ENCODE measurements around the gene TAS2R3. TPM values are rescaled to one million over a fixed set of nuclear protein-coding genes. Genes with fewer than 3 reads are reported as not detected.

The TAS2R3 gene
- total and polyA plus RNA-seq, 9 of the 15 experiments (the other 6 are each of a cell fraction or from before 2014, with no cell fraction given), result 0.37 to 1.9 (median 1.2) TPM; not detected in 2

DNA sequence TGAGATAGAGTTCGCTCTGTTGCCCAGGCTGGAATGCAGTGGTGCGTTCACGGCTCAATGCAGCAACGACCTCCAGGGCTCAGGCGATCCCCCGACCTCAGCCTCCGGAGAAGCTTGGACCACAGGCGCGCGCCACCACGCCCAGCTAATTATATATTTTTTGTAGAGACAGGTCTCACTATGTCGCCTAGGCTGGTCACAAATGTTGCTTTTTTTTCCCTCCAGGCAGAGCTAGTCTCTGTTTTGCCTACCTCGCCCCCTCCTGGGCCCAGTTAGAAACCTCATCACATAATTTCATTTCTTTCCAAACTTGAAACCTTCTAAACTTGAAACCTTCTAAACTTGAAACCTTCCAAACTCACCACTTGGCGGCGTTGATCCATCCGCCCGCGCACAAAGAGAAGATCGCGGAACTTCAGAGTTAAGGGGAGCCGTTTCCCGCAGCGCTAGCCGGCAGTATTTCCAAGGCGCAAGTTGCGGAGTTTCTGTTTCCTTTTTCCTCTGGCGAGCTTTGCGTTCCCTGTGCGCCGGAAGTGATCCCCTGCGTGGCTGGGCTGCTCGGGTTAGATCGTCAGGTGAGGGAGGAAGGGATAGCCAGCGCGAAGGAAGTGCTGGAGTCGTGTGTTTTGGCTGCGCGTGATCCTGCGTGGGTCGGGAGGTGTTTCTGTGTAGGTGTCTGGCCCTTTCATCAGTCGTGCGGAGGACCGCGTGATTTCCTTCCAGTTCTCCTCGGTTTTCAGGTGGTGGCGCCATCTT is 25.9 kb upstream of the TAS2R3 start, which contains the start of gene SSBP1 (continued):
- TF ChIP-seq PPARD (CRISPR knock-in tag; IDR thresholded peaks at IDR 0.05), result no peak
- peak; percentile 90 for TF ChIP-seq ATF7 (IDR thresholded peaks at IDR 0.05)
- no peak for TF ChIP-seq ZNF778 (CRISPR knock-in tag; IDR thresholded peaks at IDR 0.05)
- TF ChIP-seq SLC30A9 (CRISPR knock-in tag; IDR thresholded peaks at IDR 0.05), result no peak
- TF ChIP-seq, protein P1, sequence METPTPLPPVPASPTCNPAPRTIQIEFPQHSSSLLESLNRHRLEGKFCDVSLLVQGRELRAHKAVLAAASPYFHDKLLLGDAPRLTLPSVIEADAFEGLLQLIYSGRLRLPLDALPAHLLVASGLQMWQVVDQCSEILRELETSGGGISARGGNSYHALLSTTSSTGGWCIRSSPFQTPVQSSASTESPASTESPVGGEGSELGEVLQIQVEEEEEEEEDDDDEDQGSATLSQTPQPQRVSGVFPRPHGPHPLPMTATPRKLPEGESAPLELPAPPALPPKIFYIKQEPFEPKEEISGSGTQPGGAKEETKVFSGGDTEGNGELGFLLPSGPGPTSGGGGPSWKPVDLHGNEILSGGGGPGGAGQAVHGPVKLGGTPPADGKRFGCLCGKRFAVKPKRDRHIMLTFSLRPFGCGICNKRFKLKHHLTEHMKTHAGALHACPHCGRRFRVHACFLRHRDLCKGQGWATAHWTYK (CRISPR knock-in tag; IDR thresholded peaks at IDR 0.05), result peak; percentile 88
- TF ChIP-seq, protein P2, sequence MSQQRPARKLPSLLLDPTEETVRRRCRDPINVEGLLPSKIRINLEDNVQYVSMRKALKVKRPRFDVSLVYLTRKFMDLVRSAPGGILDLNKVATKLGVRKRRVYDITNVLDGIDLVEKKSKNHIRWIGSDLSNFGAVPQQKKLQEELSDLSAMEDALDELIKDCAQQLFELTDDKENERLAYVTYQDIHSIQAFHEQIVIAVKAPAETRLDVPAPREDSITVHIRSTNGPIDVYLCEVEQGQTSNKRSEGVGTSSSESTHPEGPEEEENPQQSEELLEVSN (IDR thresholded peaks at IDR 0.05; ENCODE audit: borderline replicate concordance in 1 of 2, extremely low read depth in 1 of 2, insufficient read depth in 1 of 2, insufficient read length in 1 of 2, low read depth in 1 of 2, low read length in 1 of 2, poor library complexity in 1 of 2, severe bottlenecking in 1 of 2), result peak in 1 of 2 experiments; percentile 15
- 0 out of 2 replicates have a peak, but pooled peaks have one; percentile 61 for TF ChIP-seq ZNF311 (CRISPR knock-in tag; IDR thresholded peaks at IDR 0.05)
- no peak for TF ChIP-seq ILK (tag; IDR thresholded peaks at IDR 0.05; ENCODE audit: borderline replicate concordance, low read depth)
- no peak for TF ChIP-seq ETS2 (tag; IDR thresholded peaks at IDR 0.05; ENCODE audit: borderline replicate concordance, poor library complexity, severe bottlenecking)
- peak; percentile 76 for TF ChIP-seq MBD2 (IDR thresholded peaks at IDR 0.05; ENCODE audit: borderline replicate concordance, low read depth)
- peak; percentile 94 for TF ChIP-seq ZNF766 (CRISPR knock-in tag; conservative IDR thresholded peaks at IDR 0.05)
- peak; percentile 74; a peak in 3 of 4 replicates for TF ChIP-seq SIX5 (IDR thresholded peaks at IDR 0.05; ENCODE audit: borderline replicate concordance in 1 of 2, insufficient read depth in 1 of 2, low read depth in 1 of 2, low read length in 2 of 2)
- TF ChIP-seq, protein P3, sequence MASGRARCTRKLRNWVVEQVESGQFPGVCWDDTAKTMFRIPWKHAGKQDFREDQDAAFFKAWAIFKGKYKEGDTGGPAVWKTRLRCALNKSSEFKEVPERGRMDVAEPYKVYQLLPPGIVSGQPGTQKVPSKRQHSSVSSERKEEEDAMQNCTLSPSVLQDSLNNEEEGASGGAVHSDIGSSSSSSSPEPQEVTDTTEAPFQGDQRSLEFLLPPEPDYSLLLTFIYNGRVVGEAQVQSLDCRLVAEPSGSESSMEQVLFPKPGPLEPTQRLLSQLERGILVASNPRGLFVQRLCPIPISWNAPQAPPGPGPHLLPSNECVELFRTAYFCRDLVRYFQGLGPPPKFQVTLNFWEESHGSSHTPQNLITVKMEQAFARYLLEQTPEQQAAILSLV (tag; IDR thresholded peaks at IDR 0.05), result no peak
- TF ChIP-seq ZNF3 (CRISPR knock-in tag; IDR thresholded peaks at IDR 0.05), result no peak
- no peak for TF ChIP-seq ZNF143 (CRISPR knock-in tag; IDR thresholded peaks at IDR 0.05)
- peak; percentile 36 for TF ChIP-seq SP2 (IDR thresholded peaks at IDR 0.05; ENCODE audit: extremely low read depth, low read depth, low read length, poor library complexity, severe bottlenecking)
- TF ChIP-seq PHB (CRISPR knock-in tag; IDR thresholded peaks at IDR 0.05), result peak; percentile 84; the same call in 1 of the 2 replicates
- TF ChIP-seq ZNF764 (CRISPR knock-in tag; IDR thresholded peaks at IDR 0.05; ENCODE audit: low read depth), result peak; percentile 37; the same call in 1 of the 2 replicates
- TF ChIP-seq ZNF785 (CRISPR knock-in tag; IDR thresholded peaks at IDR 0.05), result no peak
- no peak for TF ChIP-seq ZC3H4 (CRISPR knock-in tag; IDR thresholded peaks at IDR 0.05; ENCODE audit: borderline replicate concordance)
- TF ChIP-seq, protein P4, sequence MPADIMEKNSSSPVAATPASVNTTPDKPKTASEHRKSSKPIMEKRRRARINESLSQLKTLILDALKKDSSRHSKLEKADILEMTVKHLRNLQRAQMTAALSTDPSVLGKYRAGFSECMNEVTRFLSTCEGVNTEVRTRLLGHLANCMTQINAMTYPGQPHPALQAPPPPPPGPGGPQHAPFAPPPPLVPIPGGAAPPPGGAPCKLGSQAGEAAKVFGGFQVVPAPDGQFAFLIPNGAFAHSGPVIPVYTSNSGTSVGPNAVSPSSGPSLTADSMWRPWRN (IDR thresholded peaks at IDR 0.05; ENCODE audit: low read depth), result no peak; the same call in 1 of the 2 replicates
- TF ChIP-seq ZNF644 (tag; IDR thresholded peaks at IDR 0.05; ENCODE audit: low read depth), result peak; percentile 96
